Suppressor macrophage treated with lipopolysaccharide for 1 hour (primary cell): ENCODE measurements around the gene CACNG3.
"Not testable (repeated sequence)": the region's sequence is repeated elsewhere in the genome, so short reads cannot be mapped to it uniquely, and the experiment has no call there.

Source experiments
- DNase-seq, 3 donors: peaks; one replicate each; pipeline ENCODE4 v3.0.0-alpha.2; 2020 to 2022

CACNG3 gene

GRCh38 chr16:24279982-24280515, 23.9 kb downstream of the CACNG3 start:
- DNase-seq = no peak

DNA sequence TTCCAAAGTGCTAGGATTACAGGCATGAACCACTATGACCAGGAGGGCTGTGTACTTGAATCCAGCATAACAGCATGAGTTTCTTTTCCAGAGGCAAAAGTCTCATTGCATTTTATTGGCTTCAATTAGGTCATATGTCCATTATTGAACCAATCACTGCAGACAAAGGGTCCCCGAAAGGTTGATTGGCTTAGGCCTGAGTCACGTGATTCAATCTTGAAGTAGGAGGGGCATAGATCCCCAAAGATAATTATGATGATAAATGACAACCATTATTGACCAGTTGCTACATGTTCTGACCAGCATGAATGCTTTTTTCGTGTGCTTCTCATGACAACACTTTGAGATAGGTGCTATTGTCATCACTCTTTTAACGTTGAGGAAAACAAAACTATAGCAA, 25.3 kb downstream of the CACNG3 start:
- DNase-seq = no peak

- peak in 2 of 3 donors; percentile 21 to 27 for DNase-seq
Observed at GRCh38 chr16:24282141-24282540, 26.0 kb downstream of the CACNG3 start.

- DNase-seq = no peak
Observed at GRCh38 chr16:24286741-24287405, 30.7 kb downstream of the CACNG3 start.

- no peak for DNase-seq
Observed at GRCh38 chr16:24288516-24288915, 32.4 kb downstream of the CACNG3 start.

- DNase-seq = no peak
Observed at GRCh38 chr16:24289166-24289700, 33.1 kb downstream of the CACNG3 start.

DNA sequence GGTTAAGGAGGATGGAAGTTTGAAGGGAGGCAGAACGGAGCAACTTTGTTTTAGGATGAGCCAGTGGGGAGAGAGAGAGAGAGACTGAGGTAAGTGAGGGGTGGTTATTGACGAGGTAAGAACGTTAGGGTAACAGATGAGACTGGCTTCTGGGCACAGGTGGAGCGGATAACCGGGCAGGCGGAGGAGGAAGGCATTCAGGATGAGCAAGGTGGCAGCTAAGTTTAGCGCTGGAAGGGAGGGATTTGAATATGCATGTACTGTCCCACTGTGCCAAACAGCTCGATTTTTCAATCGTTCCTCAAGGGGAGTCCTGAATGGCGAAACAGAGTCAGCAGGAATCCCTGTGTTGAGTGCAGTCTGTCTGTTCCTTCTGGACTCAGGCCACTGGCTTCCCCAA, 35.8 kb downstream of the CACNG3 start:
- DNase-seq = no peak

GRCh38 chr16:24294131-24294530, 38.0 kb downstream of the CACNG3 start:
- DNase-seq = no peak

DNA sequence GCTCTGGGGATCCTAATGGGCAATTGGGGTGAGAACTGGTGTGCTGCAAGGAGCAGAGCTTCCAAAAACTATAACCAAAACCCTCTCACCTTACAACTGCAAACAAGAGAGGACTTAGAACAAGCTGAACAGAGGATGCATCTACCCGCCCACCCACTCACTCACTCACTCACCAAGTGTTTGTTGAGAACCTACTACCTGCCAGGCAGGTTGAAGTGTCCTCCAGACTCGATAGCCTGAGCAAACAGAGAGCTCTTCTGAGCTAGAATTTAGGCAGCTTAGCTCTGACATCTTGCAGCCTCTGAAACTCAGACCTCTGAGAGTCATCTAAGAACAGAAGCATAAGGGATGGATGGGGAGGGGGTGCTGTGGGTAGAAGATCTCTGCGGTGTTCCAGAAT, 41.2 kb downstream of the CACNG3 start:
- DNase-seq = no peak

DNA sequence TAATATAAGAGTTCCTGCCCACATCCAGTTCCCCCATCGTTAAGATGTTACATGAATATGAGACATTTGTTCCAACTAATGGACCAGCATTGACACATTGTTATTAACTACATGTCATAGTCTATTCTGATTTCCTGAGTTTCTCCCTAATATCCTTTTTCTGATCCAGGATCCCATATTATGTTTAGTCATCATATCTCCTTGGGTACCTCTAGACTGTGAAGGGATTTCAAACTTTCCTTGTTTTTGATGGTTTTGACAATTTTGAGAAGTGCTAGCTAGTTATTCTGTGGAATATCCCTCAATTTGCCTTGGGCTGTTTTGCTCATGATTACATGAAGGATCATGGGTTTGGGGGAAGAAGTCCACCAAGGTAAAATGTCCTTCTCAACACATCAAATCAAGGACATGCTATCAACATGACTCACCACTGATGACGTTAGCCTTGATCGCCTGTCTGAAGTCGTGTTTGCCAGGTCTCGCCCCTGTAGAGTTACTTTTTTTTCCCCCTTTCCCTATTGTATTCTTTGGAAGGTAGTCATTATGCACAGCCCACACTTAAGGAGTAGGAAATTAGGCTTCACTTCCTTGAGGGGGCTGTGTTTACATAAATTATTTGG, 42.5 kb downstream of the CACNG3 start:
- no peak for DNase-seq

DNA sequence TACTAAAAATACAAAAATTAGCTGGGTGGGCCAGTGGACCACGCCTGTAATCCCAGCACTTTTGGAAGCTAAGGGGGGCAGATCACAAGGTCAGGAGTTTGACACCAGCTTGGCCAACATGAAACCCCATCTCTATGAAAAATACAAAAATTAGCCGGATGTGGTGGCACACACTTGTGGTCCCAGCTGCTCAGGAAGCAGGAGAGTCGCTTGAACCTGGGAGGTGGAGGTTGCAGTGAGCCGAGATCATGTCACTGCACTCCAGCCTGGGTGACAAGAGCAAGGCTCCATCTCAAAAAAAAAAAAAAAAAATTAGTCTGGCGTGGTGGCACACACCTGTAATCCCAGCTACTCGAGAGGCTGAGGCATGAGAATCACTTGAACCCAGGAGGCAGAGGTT, 44.6 kb downstream of the CACNG3 start:
- DNase-seq = not testable (repeated sequence)

DNA sequence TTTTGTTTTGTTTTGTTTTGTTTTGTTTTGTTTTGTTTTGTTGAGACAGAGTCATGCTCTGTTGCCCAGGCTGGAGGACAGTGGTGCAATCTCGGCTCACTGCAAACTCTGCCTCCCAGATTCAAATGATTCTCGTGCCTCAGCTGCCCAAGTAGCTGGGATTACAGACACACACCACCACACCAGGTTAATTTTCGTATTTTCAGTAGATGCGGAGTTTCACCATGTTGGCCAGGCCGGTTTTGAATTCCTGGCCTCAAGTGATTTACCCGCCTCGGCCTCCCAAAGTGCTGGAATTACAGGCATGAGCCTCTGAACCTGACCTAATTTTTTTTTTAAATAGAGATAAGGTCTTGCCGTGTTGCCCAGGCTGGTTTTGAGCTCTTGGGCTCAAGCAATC, 46.5 kb downstream of the CACNG3 start:
- DNase-seq = no peak

GRCh38 chr16:24308200-24308599, 52.1 kb downstream of the CACNG3 start:
- DNase-seq = no peak

DNA sequence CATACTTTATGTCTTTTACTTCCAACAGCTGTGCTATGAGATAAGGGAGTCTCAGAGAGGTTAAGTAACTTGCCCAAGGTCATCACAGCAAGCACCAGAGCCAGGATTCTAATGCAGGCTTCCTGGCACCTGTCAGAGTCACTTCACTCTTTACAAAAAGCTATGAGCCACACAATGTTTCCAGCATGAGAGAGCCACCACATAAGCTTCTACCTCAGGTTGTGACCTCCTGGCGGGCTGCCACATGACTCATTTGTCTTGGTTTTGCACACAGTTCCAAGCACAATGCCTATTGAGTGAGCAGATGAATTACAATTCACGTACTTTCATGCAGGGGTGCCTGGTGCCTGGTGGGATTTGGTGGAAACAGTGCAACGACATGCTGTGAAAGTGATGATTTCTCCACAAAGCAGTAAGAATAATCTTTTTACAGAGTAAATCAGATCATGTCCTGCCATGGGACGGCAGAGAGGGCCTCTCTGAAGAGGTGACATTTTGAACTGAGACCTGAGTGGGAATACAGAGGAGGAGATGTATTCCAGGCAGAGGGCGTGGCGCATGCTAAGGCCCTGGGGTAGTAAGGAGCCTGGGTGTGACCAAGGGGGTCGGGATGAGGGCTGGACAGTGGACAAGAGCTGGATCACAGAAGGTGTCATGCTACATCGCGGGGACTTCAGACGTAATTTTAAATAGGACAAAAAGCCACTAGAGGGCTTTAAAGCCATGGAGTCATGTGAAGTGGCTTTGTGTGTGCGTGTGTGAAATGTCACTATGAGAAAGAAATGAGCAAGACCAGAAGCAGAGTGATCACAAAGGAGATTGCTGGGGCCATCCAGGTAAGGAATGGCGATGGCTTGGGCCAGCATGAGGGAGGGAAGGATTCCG, 53.4 kb downstream of the CACNG3 start:
- DNase-seq = peak in 1 of 3 donors; percentile 7

- DNase-seq = no peak
Observed at GRCh38 chr16:24315343-24315742, 59.2 kb downstream of the CACNG3 start.

GRCh38 chr16:24318680-24319079, 62.5 kb downstream of the CACNG3 start:
- no peak for DNase-seq

DNA sequence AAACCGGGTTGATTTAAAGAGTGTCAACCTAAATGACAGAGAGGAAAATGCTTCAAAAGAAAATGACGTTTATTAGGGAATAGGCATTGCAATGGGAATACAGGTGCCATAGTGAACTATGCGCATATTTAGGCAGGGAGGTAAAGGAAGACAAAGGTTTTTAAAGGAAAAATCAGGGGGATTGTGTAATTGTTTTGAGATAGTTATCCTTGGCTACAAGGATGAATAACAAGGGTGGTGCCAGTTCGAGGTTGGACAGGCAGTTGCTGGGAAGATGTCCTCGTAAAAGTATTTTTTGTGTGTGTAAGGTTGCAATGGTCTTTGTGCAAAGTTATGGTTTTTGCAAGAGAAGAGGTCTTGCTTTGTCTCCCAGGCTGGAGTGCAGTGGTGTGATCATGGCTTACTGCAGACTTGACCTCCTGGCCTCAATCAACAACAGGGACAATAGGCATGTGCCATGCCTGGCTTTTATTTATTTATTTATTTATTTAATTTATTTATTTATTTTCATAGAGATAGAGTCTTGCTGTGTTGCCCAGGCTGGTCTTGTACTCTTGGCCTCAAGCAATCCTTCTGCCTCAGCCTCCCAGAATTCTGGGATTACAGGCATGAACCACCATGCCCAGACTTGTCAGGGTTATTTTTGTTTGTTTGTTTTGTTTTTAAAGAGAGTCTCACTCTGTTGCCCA, 63.1 kb downstream of the CACNG3 start:
- no peak for DNase-seq

- no peak for DNase-seq
Observed at GRCh38 chr16:24322106-24322505, 66.0 kb downstream of the CACNG3 start.

DNA sequence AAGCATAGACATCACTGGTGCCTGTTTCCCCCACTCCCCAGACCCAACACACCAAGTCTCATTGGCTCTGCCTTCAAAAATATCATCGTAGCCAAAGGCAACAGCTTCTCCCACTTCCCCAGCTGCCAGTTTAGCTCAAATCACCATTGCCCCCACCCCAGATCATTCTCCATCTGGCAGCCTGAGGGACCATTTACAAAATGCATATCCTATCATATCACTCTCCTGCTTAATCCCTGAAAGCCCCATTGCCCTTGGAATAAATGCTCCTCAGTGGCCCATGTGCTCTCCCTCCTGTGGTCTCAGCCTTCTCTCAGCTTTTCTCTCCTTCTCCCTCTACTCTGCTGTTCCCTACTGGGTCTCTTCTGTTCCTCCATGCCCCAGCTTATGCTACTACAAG, 68.3 kb downstream of the CACNG3 start:
- no peak for DNase-seq

- no peak for DNase-seq
Observed at GRCh38 chr16:24328835-24329452, 72.8 kb downstream of the CACNG3 start.

DNA sequence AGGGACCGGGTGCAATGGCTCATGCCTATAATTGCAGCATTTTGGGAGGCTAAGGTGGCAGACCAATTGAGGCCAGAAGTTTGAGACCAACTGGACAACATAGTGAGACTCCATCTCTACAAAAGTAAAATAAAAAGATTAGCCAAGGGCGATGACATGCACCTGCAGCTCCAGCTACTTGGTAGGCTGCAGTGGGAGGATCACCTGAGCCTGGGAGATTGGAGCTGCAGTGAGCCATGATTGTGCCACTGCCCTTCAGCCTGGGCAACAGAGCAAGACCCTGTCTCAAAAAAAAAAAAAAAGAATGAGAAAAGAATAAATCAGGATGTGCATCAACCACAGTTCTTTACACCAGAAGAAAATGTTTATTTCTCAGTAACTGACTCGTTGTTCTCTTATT, 76.0 kb downstream of the CACNG3 start:
- no peak for DNase-seq

GRCh38 chr16:24332582-24333090, 76.5 kb downstream of the CACNG3 start:
- DNase-seq = no peak
